K562 (cell line): ENCODE results near the gene PRKAR1A. TPM values are rescaled to one million over a fixed set of nuclear protein-coding genes. Genes with fewer than 3 reads are reported as not detected.

Experiments used
- ATAC-seq: fragments of 200-7000 bp; cut with Tn5 transposase; 3 replicates; pipeline ENCODE4 v1.9.1; 2020; ENCODE audit warnings: moderate library complexity
- BruUV-seq: library from RNA; stranded (reverse); fragments of 400-500 nt; replicated peaks from 2 replicates; lab custom pipeline; 2021; lab: Mats Ljungman, UMichigan
- CTCF ChIA-PET: fragments of 300-600 bp; formaldehyde crosslinking; extraction: SDS; loops from one replicate; lab custom pipeline; 2021; ENCODE audit warnings: low intra/inter-chr PET ratio; lab: Yijun Ruan, JAX
- POLR2A ChIA-PET: fragments of 300-600, 350-650 bp; sonication (Branson Sonifier 250); formaldehyde crosslinking; extraction: SDS; loops from one replicate; lab custom pipeline; 2021; ENCODE audit warnings: antibody characterized with exemption, inconsistent platforms; lab: Yijun Ruan, JAX
- DNase-seq, 4 experiments: peaks; one replicate each; pipeline versions ENCODE4 v3.0.0 to v3.0.0-alpha.2; 2011 to 2018; ENCODE audit warnings: low spot score in 3 of 4, mixed read lengths in 3 of 4; ENCODE audit errors: extremely low read depth in 1 of 4
- FAIRE-seq: peaks from 2 replicates; lab custom pipeline; 2011; peaks lifted over from hg19 to GRCh38; lab: Jason Lieb, UNC
- H2AFZ ChIP-seq: 2 replicates; pipeline ENCODE4 v1.6.0; 2011; ENCODE audit warnings: low read depth, low read length, control low read depth, inconsistent platforms
- H3K27ac ChIP-seq: fragments of 200-600 bp; 3 replicates; pipeline ENCODE4 v1.8.0; 2011; ENCODE audit warnings: low read depth, mild to moderate bottlenecking, control low read depth, inconsistent platforms, low read length, moderate library complexity, mixed read lengths; ENCODE audit errors: extremely low read depth
- H3K27me3 ChIP-seq, 2 experiments: fragments of 300-600 bp in 1 of 2; 2 replicates in 1 of 2; 3 replicates in 1 of 2; pipeline versions ENCODE4 v1.6.0 to v1.8.0; 2011; ENCODE audit warnings: inconsistent platforms in 2 of 2, low read length in 2 of 2, mild to moderate bottlenecking in 1 of 2, mixed read lengths in 1 of 2, moderate library complexity in 1 of 2; ENCODE audit not compliant: control insufficient read depth in 2 of 2, insufficient read depth in 2 of 2
- H3K36me3 ChIP-seq: fragments of 300-600 bp; 3 replicates; pipeline ENCODE4 v1.8.0; 2011; ENCODE audit warnings: mild to moderate bottlenecking, low read length, inconsistent platforms; ENCODE audit not compliant: control insufficient read depth, insufficient read depth
- H3K4me1 ChIP-seq, 2 experiments: fragments of 200-600 bp in 1 of 2; replicated peaks in 1 of 2; 2 replicates in 1 of 2; 3 replicates in 1 of 2; pipeline versions ENCODE4 v1.5.1 to v1.8.0; 2011; ENCODE audit warnings: inconsistent platforms in 2 of 2, low read length in 2 of 2, mild to moderate bottlenecking in 1 of 2, mixed read lengths in 1 of 2, moderate library complexity in 1 of 2; ENCODE audit not compliant: control insufficient read depth in 2 of 2, insufficient read depth in 2 of 2
- H3K4me2 ChIP-seq: 2 replicates; pipeline ENCODE4 v1.6.1; 2011; ENCODE audit warnings: low read length, control low read depth, inconsistent platforms, mixed read lengths; ENCODE audit not compliant: insufficient read depth
- H3K4me3 ChIP-seq: fragments of 200-600 bp; sonication (generic), shearing (Covaris generic); 2 replicates; pipeline ENCODE4 v1.5.1; 2016; ENCODE audit warnings: control low read depth, inconsistent platforms
- H3K79me2 ChIP-seq: fragments of 200-600 bp; 3 replicates; pipeline ENCODE4 v1.8.0; 2011; ENCODE audit warnings: low read length, inconsistent platforms; ENCODE audit not compliant: control insufficient read depth, insufficient read depth
- H3K9ac ChIP-seq, 2 experiments: 2 replicates each; pipeline versions ENCODE4 v1.6.0 to v1.6.1; 2011; ENCODE audit warnings: low read depth in 2 of 2, low read length in 2 of 2, control low read depth in 1 of 2, inconsistent platforms in 1 of 2, mild to moderate bottlenecking in 1 of 2, mixed read lengths in 1 of 2; ENCODE audit not compliant: insufficient read depth in 1 of 2
- H3K9me1 ChIP-seq: one replicate; pipeline ENCODE4 v1.6.0; 2011; ENCODE audit warnings: inconsistent platforms, mild to moderate bottlenecking, low read length, moderate library complexity; ENCODE audit not compliant: control insufficient read depth, insufficient read depth
- H3K9me3 ChIP-seq: replicated peaks from 2 replicates; pipeline ENCODE4 v1.5.1; 2011; ENCODE audit warnings: low read depth, low read length, inconsistent platforms; ENCODE audit not compliant: control insufficient read depth, insufficient read depth
- H4K20me1 ChIP-seq: replicated peaks from 2 replicates; pipeline ENCODE4 v1.6.1; 2011; ENCODE audit warnings: low read length, inconsistent platforms, mixed read lengths; ENCODE audit not compliant: control insufficient read depth, insufficient read depth
- CCAR2 ChIP-seq: fragments of 200-400 bp; formaldehyde crosslinking; IDR thresholded peaks from 2 replicates; pipeline ENCODE4 v1.6.1; 2017; ENCODE audit warnings: mild to moderate bottlenecking, low read depth, low read length
- EP400 ChIP-seq: fragments of 450-650 bp; IDR thresholded peaks from 2 replicates; pipeline ENCODE4 v1.6.1; 2017; ENCODE audit warnings: antibody characterized with exemption, mild to moderate bottlenecking, moderate library complexity
- HNRNPL ChIP-seq: fragments of 200-400 bp; formaldehyde crosslinking; IDR thresholded peaks from 2 replicates; pipeline ENCODE4 v1.6.1; 2017; ENCODE audit warnings: low read depth, mild to moderate bottlenecking, low read length
- RHOXF2B ChIP-seq: fragments of 250-450 bp; sonication (Bioruptor Pico); conservative IDR thresholded peaks from 2 replicates; pipeline ENCODE4 v1.5.1; 2021
- U2AF1 ChIP-seq: fragments of 200-400 bp; formaldehyde crosslinking; optimal IDR thresholded peaks from 2 replicates; pipeline ENCODE3; 2017; ENCODE audit warnings: mild to moderate bottlenecking, low read depth, low read length, moderate library complexity
- ZBTB43 ChIP-seq: sonication (generic); formaldehyde crosslinking; IDR thresholded peaks from 2 replicates; pipeline ENCODE4 v1.8.0; 2023; ENCODE audit warnings: mild to moderate bottlenecking, missing genetic modification reagents
- ZKSCAN8 ChIP-seq: fragments of 200-800 bp; sonication (Bioruptor generic); IDR thresholded peaks from 2 replicates; pipeline ENCODE4 v1.6.1; 2016; ENCODE audit warnings: missing genetic modification characterization, missing compliant biosample characterization
- ZNF408 ChIP-seq: fragments of 250-450 bp; sonication (Bioruptor Pico); IDR thresholded peaks from 2 replicates; pipeline ENCODE4 v1.4.0; 2020; ENCODE audit warnings: low read depth, mild to moderate bottlenecking, moderate library complexity
- WGBS: fragments of 100-300 bp; shearing (Covaris generic); methylation state at CpG from one replicate; pipeline ENCODE4 v1.1.6; 2016; ENCODE audit warnings: low coverage, mixed read lengths; ENCODE audit not compliant: insufficient coverage; ENCODE audit errors: missing lambda C conversion rate; 5-methylcytosine and 5-hydroxymethylcytosine counted together
- in situ Hi-C: fragments of 300-500 bp; cut with MboI; formaldehyde crosslinking; loops from 4 replicates; pipeline ENCODE4 v1.15.0; 2018; ENCODE audit warnings: inconsistent platforms, mixed read lengths
- intact Hi-C: fragments of 100-400 bp; cut with micrococcal nuclease; formaldehyde crosslinking; loops from 2 replicates; pipeline ENCODE4 v1.14.2; 2022
- polyA plus RNA-seq, 8 experiments: library from polyadenylated mRNA; depleted of rRNA in 4 of 8; stranded (reverse) in 5 of 8; unstranded in 3 of 8; fragments of >200 nt; fragmentation: Nextera tagmentation in 2 of 8; fragmentation: Illumina TruSeq in 1 of 8; extraction: Ambion mirVana in 2 of 8; extraction: Trizol in 1 of 8; gene quantifications; 2 replicates each; pipeline versions ENCODE4 v1.2.1 to v1.2.3, GENCODE V29; 2011 to 2014; ENCODE audit warnings: inconsistent platforms in 1 of 8, missing spikeins in 1 of 8
- total RNA-seq, 7 experiments: library from RNA; depleted of rRNA in 6 of 7; stranded (reverse); fragments of >200 nt in 6 of 7; fragmentation: Illumina TruSeq in 2 of 7; extraction: Trizol in 2 of 7; gene quantifications; 2 replicates each; pipeline versions ENCODE4 v1.2.1 to v1.2.3, GENCODE V29; 2011 to 2021; ENCODE audit warnings: low replicate concordance in 1 of 7

PRKAR1A gene
- total and polyA plus RNA-seq, 9 of the 15 experiments (the other 6 are each of a cell fraction or from before 2014, with no cell fraction given), result 15.0 to 95.6 (median 67.5) TPM

GRCh38 chr17:68577497-68577821 lies 65.2 kb downstream of the PRKAR1A start:
- Histone ChIP-seq H3K9me1 (no peaks in the 10 kb centered on the region), H3K27me3 (peaks cover 12 to 28% of the 10 kb centered on the region in 2 experiments; a peak in 4 of 5 replicates), H3K36me3 (no peaks in the 10 kb centered on the region), H3K4me1 (no peaks in the 10 kb centered on the region), H3K9me3 (no peaks in the 10 kb centered on the region; the same call in 1 of the 2 replicates), H3K27ac (no peak overlapping the region), H3K79me2 (no peaks in the 10 kb centered on the region), H2AFZ (no peak overlapping the region), H3K4me3 (no peak overlapping the region), H3K4me2 (no peak overlapping the region), H4K20me1 (no peaks in the 10 kb centered on the region), H3K9ac (no peak overlapping the region)
- DNase-seq (no peak), ATAC-seq (no peak), FAIRE-seq (no peak)
- ChIA-PET CTCF (no interaction called here), POLR2A (interaction anchor here (0.5 to 1.0 kb wide), 2 partner anchors 10 to 912 kb away, joined by 3 to 4 read pairs; no protein-coding TSS in a partner anchor)
- in situ Hi-C loops, result no loop called here
- 4% methylated on average over 3 of the region's 3 CpGs for WGBS
- no TSS peak for BruUV-seq
- no peak for TF ChIP-seq U2AF1
- TF ChIP-seq CCAR2, result no peak
- no peak for TF ChIP-seq HNRNPL
- TF ChIP-seq ZNF408, result no peak
- no peak for TF ChIP-seq EP400
- TF ChIP-seq ZBTB43 (CRISPR knock-in tag), result no peak
- no peak for TF ChIP-seq RHOXF2B (CRISPR knock-in tag)
- TF ChIP-seq ZKSCAN8 (CRISPR knock-in tag), result no peak
- intact Hi-C loops, result no loop called here
